ENCODE data around the gene IGSF5.

- TF ChIP-seq ZNF274 (IDR thresholded peaks at IDR 0.05; ENCODE audit: low read depth, low read length) (no peak), YY1 (IDR thresholded peaks at IDR 0.05; ENCODE audit: insufficient read depth, insufficient read length) (no peak), SUZ12 (IDR thresholded peaks at IDR 0.05; ENCODE audit: extremely low read depth, insufficient read depth, insufficient read length) (no peak)
Observed at GRCh38 chr21:39710866-39711265, 34.1 kb upstream of the IGSF5 start.

Data from NT2/D1 (cell line).